Brain microvascular endothelial cell (primary cell): Measurements from ENCODE around the gene SH2D4B.
"Not testable (repeated sequence)": the region's sequence is repeated elsewhere in the genome, so short reads cannot be mapped to it uniquely, and the experiment has no call there.

Experiments
- DNase-seq: peaks from one replicate; pipeline ENCODE4 v3.0.0-alpha.2; 2020
- H3K27ac ChIP-seq: fragments of 250-450 bp; sonication (Bioruptor Pico); 2 replicates; pipeline ENCODE4 v1.5.1; 2020; ENCODE audit warnings: mild to moderate bottlenecking, moderate library complexity
- H3K27me3 ChIP-seq: fragments of 250-450 bp; sonication (Bioruptor Pico); replicated peaks from 2 replicates; pipeline ENCODE4 v1.5.1; 2020; ENCODE audit warnings: mild to moderate bottlenecking
- H3K36me3 ChIP-seq: fragments of 250-450 bp; sonication (Bioruptor Pico); replicated peaks from 2 replicates; pipeline ENCODE4 v1.5.1; 2020; ENCODE audit warnings: mild to moderate bottlenecking
- H3K4me3 ChIP-seq: 2 replicates; pipeline ENCODE4 v1.5.1; 2011; ENCODE audit warnings: low read depth, mild to moderate bottlenecking, control low read depth, low read length, moderate library complexity
- in situ Hi-C: cut with HindIII; loops from 2 replicates; pipeline ENCODE4 v1.10.0; 2017; ENCODE audit warnings: low sequenced_read_pairs, low pct_ligation_motif_present
- TF ChIP-seq, protein P1 (sequence below): IDR thresholded peaks from 2 replicates; pipeline ENCODE4 v1.5.1; 2011; ENCODE audit warnings: low read depth, mild to moderate bottlenecking, moderate library complexity, low read length, control low read depth, inconsistent platforms; ENCODE audit errors: missing control alignments

SH2D4B gene

DNA sequence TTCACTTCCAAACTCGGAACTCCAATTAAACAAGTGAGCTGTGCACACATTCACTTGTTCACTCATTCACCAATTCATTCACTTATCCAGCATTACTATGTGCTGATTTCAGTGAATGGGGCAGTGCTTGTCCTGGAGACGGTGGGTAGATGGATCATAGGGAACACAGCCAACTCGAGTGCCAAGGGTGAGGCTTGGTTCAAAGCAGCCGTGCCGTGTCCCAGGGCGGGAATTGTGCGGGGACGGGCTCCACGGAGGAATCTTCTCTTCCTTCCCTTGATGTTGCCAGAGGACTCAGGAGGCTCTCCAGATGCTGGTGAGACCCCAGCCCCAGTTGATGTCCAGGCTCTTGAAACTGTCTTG, 2.9 kb downstream of the SH2D4B start:
- Histone ChIP-seq H3K4me3 (no peak overlapping the region), H3K27ac (no peak overlapping the region), H3K27me3 (no peaks in the 10 kb centered on the region), H3K36me3 (no peaks in the 10 kb centered on the region)
- in situ Hi-C loops = no loop called here
- TF ChIP-seq, protein P1, sequence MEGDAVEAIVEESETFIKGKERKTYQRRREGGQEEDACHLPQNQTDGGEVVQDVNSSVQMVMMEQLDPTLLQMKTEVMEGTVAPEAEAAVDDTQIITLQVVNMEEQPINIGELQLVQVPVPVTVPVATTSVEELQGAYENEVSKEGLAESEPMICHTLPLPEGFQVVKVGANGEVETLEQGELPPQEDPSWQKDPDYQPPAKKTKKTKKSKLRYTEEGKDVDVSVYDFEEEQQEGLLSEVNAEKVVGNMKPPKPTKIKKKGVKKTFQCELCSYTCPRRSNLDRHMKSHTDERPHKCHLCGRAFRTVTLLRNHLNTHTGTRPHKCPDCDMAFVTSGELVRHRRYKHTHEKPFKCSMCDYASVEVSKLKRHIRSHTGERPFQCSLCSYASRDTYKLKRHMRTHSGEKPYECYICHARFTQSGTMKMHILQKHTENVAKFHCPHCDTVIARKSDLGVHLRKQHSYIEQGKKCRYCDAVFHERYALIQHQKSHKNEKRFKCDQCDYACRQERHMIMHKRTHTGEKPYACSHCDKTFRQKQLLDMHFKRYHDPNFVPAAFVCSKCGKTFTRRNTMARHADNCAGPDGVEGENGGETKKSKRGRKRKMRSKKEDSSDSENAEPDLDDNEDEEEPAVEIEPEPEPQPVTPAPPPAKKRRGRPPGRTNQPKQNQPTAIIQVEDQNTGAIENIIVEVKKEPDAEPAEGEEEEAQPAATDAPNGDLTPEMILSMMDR = no peak
- no peak for DNase-seq

DNA sequence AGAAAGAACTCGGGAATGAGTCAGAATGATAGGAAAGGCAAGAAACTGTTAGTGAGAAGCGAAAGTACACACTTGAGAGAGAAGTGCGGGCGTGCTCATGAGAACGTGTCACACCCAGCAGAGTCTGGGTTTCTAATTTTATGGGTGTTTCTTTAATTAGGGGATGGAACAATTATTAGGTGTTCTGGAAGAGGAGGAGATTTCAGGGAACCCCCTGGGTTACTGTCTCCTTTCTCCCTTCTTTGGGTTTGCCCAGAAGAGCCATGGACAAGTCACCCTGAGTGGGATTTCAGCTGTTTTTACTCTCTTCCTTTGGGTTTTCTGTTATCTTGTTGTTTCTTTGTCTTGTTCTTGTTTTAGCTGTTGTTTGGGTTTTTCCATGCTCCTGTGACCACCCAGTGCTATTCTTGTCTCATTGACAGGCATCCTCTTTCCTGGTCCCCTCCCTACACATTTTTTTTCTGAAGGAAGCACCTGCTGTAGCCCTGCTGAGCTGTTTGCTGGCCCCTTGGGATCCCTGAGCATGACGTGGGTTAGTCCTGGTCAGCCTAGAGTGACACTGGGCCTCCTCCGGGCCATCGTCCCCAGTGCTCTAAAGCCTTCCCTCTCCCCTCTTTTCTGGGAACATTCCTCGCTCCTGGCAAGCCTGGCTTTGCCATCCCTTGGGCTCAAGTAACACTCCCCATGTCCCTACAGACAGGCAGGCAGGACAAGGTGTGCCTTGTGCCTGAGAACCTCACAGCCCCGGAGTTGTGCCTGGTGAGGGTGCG, 3.5 kb downstream of the SH2D4B start:
- Histone ChIP-seq H3K27ac (no peak overlapping the region), H3K36me3 (no peaks in the 10 kb centered on the region), H3K27me3 (no peaks in the 10 kb centered on the region), H3K4me3 (no peak overlapping the region)
- in situ Hi-C loops = no loop called here
- no peak for DNase-seq
- TF ChIP-seq, protein P1 = no peak

DNA sequence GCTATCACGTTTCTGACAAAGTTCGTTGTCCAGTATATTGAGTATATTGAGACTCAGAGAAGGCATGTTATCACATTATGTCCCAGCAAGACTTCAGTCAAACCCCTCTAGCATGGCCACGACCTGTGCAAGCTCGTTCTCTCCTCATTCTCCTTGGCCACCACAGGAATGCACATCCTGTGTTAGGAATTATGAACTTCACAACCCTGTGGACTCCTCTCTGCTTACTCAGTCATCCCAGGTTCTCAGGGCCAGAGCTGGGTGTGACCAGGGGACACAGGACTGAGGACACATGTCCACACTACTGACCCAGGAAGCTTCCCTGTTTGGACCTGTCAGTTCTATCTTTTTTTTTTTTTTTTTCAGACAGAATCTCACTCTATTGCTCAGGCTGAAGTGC, 4.4 kb downstream of the SH2D4B start:
- no peak overlapping the region for H3K27ac ChIP-seq
- no peaks in the 10 kb centered on the region for H3K36me3 ChIP-seq
- H3K27me3 ChIP-seq = no peaks in the 10 kb centered on the region
- in situ Hi-C loops = no loop called here
- DNase-seq = no peak
- no peak overlapping the region for H3K4me3 ChIP-seq
- TF ChIP-seq, protein P1 = no peak

GRCh38 chr10:80542652-80543318, 5.1 kb downstream of the SH2D4B start:
- no peak overlapping the region for H3K27ac ChIP-seq
- no peak overlapping the region for H3K4me3 ChIP-seq
- TF ChIP-seq, protein P1 = no peak
- in situ Hi-C loops = no loop called here
- DNase-seq = no peak
- no peaks in the 10 kb centered on the region for H3K27me3 ChIP-seq
- H3K36me3 ChIP-seq = no peaks in the 10 kb centered on the region

- DNase-seq, H3K27ac ChIP-seq, in situ Hi-C loops, H3K36me3 ChIP-seq, H3K4me3 ChIP-seq, H3K27me3 ChIP-seq: not testable (repeated sequence)
These were observed 5.6 kb downstream of the SH2D4B start for GRCh38 chr10:80543319-80543672.

GRCh38 chr10:80544316-80544953, 6.7 kb downstream of the SH2D4B start:
- TF ChIP-seq, protein P1 = no peak
- in situ Hi-C loops = no loop called here
- no peak for DNase-seq
- Histone ChIP-seq H3K27me3 (no peaks in the 10 kb centered on the region), H3K36me3 (no peaks in the 10 kb centered on the region), H3K4me3 (no peak overlapping the region), H3K27ac (no peak overlapping the region)
